GM18861 (cell line): Measurements from ENCODE around the gene SMAD9.
"Not testable (repeated sequence)": the region's sequence is repeated elsewhere in the genome, so short reads cannot be mapped to it uniquely, and the experiment has no call there.

Experiments
- ATAC-seq: cut with Tn5 transposase; IDR thresholded peaks from one replicate; pipeline ENCODE4 v1.9.1; 2021; ENCODE audit not compliant: unreplicated experiment

Gene SMAD9

GRCh38 chr13:36912369-36912768 lies 7.7 kb downstream of the SMAD9 start:
- no peak for ATAC-seq

GRCh38 chr13:36910545-36910944 lies 9.5 kb downstream of the SMAD9 start:
- ATAC-seq = no peak

- no peak for ATAC-seq
Observed at GRCh38 chr13:36907821-36908220, 12.2 kb downstream of the SMAD9 start.

- no peak for ATAC-seq
Observed at GRCh38 chr13:36907266-36907665, 12.8 kb downstream of the SMAD9 start.

- ATAC-seq = no peak
Observed at GRCh38 chr13:36905944-36906343, 14.1 kb downstream of the SMAD9 start.

GRCh38 chr13:36903925-36904595 lies 16.0 kb downstream of the SMAD9 start:
- ATAC-seq = no peak

- no peak for ATAC-seq
Observed at GRCh38 chr13:36897054-36897616, 22.9 kb downstream of the SMAD9 start.

- no peak for ATAC-seq
Observed at GRCh38 chr13:36891752-36892151, 28.3 kb downstream of the SMAD9 start.

- ATAC-seq = no peak
Observed at GRCh38 chr13:36888645-36889044, 31.4 kb downstream of the SMAD9 start.

GRCh38 chr13:36887758-36888521 lies 32.1 kb downstream of the SMAD9 start:
- ATAC-seq = no peak

GRCh38 chr13:36885901-36886300 lies 34.1 kb downstream of the SMAD9 start:
- ATAC-seq = no peak

GRCh38 chr13:36884235-36884634 lies 35.8 kb downstream of the SMAD9 start:
- no peak for ATAC-seq

GRCh38 chr13:36883824-36884223 lies 36.2 kb downstream of the SMAD9 start:
- ATAC-seq = no peak

GRCh38 chr13:36883392-36883791 lies 36.6 kb downstream of the SMAD9 start:
- not testable (repeated sequence) for ATAC-seq

- ATAC-seq = no peak
Observed at GRCh38 chr13:36882829-36883390, 37.1 kb downstream of the SMAD9 start.

GRCh38 chr13:36880961-36881360 lies 39.1 kb downstream of the SMAD9 start:
- no peak for ATAC-seq

- no peak for ATAC-seq
Observed at GRCh38 chr13:36879218-36879938, 40.7 kb downstream of the SMAD9 start.

- ATAC-seq = no peak
Observed at GRCh38 chr13:36875961-36876360, 44.1 kb downstream of the SMAD9 start.

GRCh38 chr13:36875431-36875830 lies 44.6 kb downstream of the SMAD9 start:
- ATAC-seq = no peak

GRCh38 chr13:36872621-36873020 lies 47.4 kb downstream of the SMAD9 start:
- no peak for ATAC-seq

GRCh38 chr13:36870050-36870692 lies 49.9 kb downstream of the SMAD9 start:
- ATAC-seq = no peak
